HG03039 (cell line): ENCODE results near the gene SLCO3A1.
A peak's percentile ranks its signal among the peaks of the same experiment; 100 is the strongest.
"Not testable (repeated sequence)": the region's sequence is repeated elsewhere in the genome, so short reads cannot be mapped to it uniquely, and the experiment has no call there.

Experiments
- ATAC-seq: cut with Tn5 transposase; IDR thresholded peaks from one replicate; pipeline ENCODE4 v1.9.1; 2021; ENCODE audit warnings: mild to moderate bottlenecking, moderate library complexity; ENCODE audit not compliant: unreplicated experiment

SLCO3A1 gene

GRCh38 chr15:92059036-92059970 lies 205.8 kb downstream of the SLCO3A1 start:
- no peak for ATAC-seq

DNA sequence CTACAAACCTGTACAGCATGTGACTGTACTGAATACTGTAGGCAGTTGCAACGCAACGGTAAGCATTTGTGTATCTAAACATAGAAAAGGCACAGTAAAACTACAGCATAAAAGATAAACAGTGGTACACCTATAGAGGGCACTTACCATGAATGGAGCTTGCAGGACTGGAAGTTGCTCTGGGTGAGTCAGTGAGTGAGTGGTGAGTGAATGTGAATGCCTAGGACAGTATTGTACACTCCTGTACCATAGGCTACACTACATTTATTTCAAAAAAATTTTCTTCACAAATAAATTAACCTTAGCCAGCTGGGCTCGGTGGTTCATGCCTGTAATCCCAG lies 206.4 kb downstream of the SLCO3A1 start:
- not testable (repeated sequence) for ATAC-seq

GRCh38 chr15:92061511-92062195 lies 208.1 kb downstream of the SLCO3A1 start:
- no peak for ATAC-seq

- no peak for ATAC-seq
Observed at GRCh38 chr15:92062505-92062904, 209.0 kb downstream of the SLCO3A1 start.

DNA sequence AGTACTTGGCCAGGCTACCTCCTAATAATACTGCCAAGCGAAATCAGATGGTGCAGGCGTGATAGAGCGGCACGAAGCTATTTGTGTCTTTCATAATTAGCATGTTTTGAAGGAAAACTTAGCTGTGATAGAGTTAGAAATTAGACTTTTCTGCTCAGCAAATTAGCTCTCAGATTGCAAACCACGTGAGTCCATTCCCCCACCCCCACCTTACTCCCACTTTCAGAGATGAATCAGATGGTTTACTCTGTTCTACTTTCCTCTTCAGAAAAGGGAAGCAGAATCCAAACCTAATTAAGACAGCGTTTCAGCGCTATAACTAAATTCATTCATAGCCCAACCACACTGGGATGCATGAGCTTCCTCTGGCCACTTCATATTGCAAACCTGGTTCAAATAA lies 214.6 kb downstream of the SLCO3A1 start:
- no peak for ATAC-seq

GRCh38 chr15:92069308-92070250 lies 216.1 kb downstream of the SLCO3A1 start:
- ATAC-seq = peak; percentile 52

- not testable (repeated sequence) for ATAC-seq
Observed at GRCh38 chr15:92070251-92070650, 216.7 kb downstream of the SLCO3A1 start.

GRCh38 chr15:92071045-92071634 lies 217.6 kb downstream of the SLCO3A1 start:
- no peak for ATAC-seq

GRCh38 chr15:92073044-92073785 lies 219.7 kb downstream of the SLCO3A1 start:
- ATAC-seq = no peak

DNA sequence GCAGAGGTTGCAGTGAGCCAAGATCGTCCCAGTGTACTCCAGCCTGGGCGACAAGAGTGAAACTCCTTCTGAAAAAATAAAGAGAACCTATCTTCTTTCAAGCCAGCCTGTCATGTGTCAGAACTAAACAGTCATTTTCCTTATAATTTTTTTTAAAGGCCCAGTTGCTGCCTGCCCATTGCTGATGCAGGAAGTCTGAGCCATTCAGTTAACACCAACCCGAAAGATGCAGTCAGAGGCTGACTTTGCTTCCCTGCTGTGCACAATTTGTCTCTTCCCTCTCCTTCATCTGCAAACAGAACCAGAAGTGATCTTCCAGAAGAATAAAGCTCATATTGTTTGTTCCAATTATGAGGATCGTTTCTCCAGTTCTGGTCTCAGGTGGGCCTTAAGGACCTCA lies 220.6 kb downstream of the SLCO3A1 start:
- ATAC-seq = no peak

GRCh38 chr15:92074646-92075045 lies 221.1 kb downstream of the SLCO3A1 start:
- ATAC-seq = no peak

- ATAC-seq = no peak
Observed at GRCh38 chr15:92075764-92076163, 222.3 kb downstream of the SLCO3A1 start.

GRCh38 chr15:92076541-92076940 lies 223.0 kb downstream of the SLCO3A1 start:
- ATAC-seq = no peak

DNA sequence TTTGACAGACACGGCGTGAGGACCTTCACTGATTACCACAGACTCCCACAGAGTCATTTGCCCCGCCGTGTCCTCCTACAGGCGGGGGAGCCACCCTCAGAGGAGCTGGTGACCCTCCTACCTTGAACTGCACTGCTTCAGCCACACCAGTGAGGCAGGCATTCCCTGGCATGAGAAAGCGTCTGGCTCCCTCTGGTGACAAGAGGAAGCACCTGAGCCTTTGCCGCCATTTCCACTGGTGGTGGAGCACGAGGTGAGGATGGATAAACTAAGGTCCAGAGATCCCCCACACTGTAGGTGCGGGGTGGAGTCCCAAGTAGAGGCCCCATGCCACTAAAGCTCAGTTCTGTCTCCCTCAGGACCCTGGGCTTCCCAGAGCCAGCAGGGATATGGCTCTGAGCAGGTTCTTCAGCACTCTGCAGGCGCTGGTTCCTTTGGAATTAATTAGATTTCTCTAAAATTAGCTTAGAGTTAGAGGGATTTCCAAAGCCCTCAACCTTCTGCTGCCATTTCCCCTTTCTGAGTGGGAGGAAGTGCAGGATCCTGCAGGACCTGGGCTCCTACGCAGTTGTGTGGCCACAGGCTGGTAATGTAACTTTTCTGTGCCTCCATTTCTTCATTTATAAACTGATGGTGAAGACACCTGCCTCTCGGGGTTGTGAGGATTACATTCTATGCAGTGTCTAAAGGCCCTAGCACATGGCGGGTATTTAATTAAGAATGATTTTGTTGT lies 224.0 kb downstream of the SLCO3A1 start:
- peak; percentile 62 for ATAC-seq

GRCh38 chr15:92078270-92078669 lies 224.8 kb downstream of the SLCO3A1 start:
- ATAC-seq = no peak

DNA sequence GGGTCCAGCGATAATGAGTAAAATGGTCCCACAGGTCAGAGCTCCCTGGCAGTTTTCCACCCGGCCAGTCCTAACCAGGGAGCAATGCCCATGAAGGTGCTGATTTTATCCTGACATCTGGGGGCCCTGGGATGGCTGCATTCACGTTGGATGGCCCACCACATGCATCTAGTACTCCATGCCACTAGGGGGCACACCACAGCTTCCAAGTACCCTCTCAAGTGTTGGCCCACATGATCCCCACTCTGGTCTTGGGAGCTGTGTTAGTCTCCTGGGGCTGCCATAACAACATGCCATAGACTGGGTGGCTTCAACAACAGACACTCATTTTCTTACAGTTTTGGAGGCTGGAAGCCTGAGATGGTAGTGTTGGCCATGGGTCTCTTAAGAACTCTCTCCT lies 225.5 kb downstream of the SLCO3A1 start:
- ATAC-seq = no peak

GRCh38 chr15:92079647-92080255 lies 226.2 kb downstream of the SLCO3A1 start:
- no peak for ATAC-seq

DNA sequence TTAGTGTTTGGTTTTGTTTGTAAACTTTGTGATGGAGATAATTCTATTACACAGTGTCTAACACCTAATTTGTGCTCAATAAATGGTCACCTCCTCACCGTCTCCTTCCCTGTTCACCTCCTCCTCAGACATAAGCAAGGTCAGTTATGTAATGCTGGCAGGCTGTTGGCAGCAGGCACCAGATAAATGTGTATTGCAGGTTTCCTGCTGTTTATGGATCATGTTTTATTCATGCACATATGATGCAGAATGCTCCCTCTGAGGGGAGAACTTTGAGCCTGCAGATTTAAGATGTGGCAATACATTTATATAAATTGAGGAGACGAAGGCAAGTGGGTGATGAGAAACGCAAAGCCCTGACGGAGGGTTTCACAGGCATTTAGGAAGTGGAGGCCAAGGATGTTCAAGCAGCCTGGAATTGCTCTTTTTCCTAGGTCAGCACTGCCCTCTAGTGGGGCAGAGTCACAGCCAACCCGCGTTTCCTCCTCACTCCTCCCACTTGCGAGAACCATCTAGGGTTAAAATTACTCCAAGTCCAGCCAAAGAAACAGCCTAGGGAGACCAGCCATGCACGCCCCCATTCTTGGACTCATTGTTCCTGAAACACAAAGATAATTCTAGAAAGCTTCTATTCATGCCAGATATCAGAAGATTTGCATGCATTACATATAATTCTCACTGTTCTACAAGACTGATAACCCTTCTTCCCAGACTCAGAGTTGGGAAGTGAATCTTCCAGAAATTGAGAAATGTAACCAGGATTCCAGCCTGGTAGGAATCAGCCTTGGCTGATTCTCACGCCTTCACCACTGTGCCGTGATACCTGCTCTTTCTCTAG lies 228.7 kb downstream of the SLCO3A1 start:
- no peak for ATAC-seq
